Stimulated activated CD4-positive, alpha-beta T cell treated with anti-CD3 and anti-CD28 coated beads, TNF-alpha, amount 100 ng/mL, for 48 hours (primary cell): ENCODE data around the gene PLEKHM3.

Source experiments
- DNase-seq, 3 donors: peaks; one replicate each; pipeline ENCODE4 v3.0.0-alpha.2; 2020; ENCODE audit warnings: low read depth in 3 of 3

The PLEKHM3 gene

DNA sequence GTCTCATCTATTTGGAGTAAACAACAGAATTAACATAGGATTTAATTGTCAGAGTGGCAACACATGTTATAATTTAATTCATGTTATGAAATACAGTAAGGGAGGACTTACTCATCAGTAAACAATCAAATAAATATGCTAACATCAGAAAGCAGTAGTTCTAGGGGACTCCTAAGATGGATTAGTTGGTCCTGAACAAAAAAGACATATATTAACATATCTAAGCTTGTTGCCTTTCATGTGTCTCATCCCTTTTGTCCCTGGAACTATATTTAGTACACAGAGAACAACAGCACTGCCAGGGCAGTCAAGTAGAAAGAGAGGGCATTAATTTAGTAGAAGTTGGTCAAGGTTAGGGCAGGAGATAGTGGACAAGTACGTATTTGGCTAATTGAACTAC is 137.8 kb downstream of the PLEKHM3 start:
- DNase-seq, result no peak

DNA sequence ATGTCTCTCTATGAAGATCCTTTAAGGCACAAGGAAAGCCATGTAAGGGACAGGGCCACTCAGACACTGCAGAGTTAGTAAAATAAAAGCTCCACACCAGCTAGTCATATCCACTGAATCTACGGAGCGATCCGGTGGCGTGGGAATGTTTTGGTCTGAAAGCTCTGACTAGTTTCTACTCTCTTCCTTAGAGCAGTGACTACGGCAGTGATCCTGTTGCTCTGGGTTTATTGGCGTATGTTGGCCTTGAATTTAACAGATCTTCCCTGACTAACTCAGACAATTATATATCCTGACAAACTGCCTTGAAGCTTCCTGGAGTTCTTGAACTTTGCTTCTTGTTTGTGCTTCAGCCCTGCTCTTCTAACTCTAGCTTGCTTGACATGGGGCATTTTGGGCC is 140.3 kb downstream of the PLEKHM3 start:
- DNase-seq, result no peak

DNA sequence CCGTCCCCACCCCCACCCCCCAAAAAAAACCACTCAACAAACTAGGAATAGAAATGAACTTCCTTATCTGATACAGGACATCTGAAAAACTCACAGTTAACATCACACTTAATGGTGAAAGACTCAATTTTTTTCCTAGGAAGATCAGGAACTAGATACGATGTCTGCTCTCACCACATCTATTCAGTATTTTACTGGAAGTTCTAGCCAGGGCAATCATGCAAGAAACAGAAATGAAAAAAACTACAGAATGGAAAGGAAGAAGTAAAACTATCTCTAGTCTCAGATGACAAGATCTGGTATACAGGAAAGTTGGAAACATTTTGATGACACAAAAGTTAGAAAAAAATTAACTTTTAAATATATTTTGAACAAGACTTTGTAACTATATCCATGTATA is 141.2 kb downstream of the PLEKHM3 start:
- DNase-seq, result no peak

DNA sequence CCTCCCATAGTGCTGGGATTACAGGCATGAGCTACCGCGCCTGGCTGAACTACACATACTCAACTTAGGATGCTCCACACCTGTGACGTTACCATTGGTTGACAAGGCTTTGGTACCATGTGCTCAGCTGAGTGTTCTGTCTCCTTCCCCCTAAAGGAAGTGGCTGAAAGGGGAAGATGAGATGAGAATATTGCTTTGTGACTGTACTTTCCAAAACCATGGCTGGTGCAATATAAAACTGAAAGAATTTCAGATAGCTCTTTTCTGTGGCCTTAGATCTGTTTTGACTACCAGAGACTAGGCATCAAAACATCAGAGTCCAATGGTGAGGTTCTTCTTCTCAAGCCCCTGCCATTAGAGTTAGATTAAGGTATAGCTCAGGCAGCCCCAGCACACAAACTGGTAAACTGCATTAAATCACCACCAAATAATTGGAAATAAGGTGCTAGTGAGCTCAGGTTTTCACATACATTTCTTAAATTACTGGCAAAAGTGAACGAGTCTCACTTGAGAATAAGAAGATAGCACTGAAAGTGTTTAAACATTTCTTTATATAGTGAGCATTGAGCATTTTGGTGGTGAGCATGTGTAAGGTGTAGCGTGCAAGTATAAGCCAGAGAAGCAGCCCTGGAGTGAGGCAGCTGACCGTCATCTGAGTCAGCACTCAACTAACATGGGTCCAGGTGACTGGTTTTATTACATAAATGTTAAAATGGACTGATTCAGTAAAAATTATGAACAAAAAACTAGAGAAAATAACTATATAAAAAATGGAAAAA is 142.1 kb downstream of the PLEKHM3 start:
- no peak for DNase-seq

DNA sequence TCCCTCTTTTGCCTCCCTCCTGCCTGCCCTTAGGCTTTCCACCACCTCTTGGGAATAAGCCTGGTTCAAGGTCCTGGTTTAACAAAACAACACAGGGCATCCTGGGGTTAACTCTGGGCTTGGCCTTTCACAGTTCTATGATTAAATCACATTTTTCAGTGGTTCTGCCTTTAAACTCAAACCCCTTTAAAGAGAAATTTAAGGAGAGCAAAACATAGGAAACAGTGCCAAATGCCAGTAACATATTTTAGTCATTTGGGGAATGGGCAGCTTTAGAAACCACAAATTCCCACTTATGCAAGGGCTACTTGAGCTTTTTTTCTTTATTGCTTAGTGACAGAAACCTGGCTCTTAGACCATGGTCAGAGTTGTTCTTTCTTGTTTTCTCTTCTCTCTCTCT is 143.4 kb downstream of the PLEKHM3 start:
- DNase-seq, result no peak

DNA sequence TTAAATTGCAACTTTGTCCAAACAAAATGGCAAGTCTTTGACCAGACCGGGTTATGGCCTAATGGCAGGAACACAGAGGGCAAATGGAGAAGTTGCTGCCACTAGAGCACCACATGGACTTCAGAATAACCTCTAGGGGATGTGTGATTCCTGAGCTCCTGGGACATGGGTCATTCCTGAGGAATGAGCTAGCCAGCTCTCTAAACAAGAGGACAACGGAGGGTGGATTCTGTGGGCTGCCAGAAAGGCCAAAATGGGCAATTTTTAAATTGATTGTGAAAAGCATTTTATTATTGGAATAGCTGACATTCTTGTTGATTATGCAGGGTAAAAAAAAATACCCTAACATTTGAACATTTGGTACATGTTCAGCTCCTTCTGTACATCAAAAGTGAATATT is 145.8 kb downstream of the PLEKHM3 start:
- no peak for DNase-seq

DNA sequence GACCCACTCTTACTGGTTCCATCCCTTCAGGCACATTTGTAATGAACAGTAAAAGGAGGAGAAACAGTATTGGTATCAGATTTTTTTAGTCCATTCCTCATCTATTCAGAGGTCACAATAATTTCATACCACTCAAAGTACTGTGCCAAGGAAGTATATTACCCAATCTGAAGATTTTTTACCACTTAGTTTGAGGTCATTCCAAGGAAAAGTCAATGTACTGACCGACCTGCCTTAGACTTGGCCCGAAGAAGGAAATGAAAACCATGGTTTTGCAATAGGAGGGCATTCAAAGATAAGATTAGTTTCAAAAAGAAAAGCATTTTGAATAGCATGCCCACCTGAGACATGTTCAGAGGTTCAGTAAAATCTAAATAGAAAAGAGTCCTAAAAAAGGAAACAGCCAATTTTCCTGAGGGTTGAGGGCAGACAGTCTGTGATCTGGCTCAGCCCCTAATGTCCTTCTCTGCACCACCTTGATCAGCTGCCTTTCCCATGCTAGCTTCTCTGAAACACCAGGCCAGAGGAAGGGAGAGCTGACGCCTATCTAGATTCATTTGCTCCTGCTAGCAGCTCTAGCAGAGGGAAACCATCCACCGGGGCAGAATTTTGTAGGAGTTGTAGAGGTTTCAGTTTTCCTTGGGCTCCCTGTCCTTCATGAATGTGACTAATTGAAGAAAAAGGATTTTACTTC is 148.3 kb downstream of the PLEKHM3 start:
- no peak for DNase-seq

DNA sequence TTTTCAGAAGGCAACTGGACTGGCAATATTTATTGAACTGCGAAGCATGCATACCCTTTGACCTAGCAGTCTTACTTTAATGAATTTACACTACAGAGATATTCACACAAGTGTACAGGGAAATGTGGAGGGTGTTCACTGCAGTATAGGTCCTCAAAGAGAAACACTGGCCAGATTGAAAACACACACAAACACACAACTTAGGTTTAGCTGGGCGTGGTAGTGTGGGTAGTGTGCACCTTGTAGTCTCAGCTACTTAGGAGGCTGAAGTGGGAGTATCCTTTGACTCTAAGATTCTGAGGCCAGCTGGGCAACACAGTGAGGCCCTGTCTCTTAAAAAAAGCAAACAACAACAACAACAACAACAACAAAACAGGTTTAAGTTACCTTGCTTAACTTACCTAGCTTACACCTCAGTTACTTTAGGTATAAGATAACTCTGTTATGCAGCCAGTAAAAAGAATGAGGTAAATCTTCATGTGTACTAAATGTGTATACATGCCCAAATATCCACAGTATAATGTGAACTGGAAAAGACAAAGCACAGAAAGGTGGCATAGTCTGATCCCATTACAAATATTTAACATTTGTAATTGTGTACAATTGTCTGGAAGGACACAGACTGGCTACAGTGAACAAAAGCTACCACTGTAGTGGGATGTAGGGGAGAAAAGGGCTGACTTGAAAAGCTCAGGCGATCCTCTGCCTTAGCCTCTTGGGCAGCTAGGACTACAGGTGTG is 149.7 kb downstream of the PLEKHM3 start:
- no peak for DNase-seq

DNA sequence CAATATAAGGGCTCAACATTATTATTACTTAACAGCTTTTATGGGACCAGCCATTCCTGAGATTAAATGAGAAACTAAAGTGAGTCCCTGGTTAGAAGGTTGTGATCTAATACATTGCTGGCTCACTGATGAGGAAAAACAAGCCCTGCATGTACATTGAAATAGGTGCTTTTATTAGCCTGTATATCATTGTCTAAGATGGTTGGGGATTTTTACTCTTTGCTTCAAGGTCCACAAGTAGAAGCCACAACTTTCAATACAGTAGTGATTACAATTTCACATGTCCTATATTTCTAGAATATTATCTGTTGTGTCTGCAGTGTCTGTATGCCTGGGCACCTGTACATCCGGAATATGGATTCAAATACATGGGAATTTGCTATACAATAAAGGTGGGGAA is 151.5 kb downstream of the PLEKHM3 start:
- no peak for DNase-seq

DNA sequence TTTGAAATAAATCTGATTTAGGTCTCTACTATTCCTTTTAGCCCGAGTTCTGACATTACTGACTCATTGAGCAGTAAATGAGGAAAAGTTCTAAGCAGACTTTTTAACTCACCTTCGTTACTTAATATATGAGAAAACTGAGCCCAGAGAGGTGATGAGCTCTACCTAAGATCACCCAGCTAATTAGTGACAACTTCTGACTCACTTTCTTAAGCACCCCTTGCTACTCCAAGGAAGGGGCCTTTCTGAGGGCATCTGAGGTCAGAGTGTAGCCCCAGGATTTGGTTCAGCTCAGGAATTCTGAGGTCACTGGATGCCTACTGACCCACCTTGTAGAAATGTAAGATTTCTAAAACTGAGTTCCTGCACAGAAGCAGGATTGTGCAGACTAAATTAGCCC is 153.4 kb downstream of the PLEKHM3 start:
- DNase-seq, result no peak

DNA sequence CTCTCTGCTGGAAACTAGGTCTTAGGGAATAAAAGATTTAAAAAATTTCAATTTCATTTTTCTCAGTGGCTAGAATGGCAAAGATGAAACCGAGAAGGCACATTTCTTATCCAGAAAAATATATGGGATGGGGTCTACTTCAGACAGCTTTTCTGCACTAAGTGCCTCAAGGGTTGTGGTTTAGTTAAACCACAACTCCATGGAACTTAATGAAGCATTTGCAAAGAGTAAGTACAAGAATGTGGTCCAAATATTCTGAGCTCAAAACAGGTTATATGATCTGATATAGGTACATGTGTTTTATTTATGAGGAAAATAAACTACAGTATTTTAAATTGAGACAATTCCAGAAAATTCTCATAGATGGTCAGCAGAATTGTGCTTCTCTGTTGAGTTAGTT is 153.8 kb downstream of the PLEKHM3 start:
- DNase-seq, result no peak

DNA sequence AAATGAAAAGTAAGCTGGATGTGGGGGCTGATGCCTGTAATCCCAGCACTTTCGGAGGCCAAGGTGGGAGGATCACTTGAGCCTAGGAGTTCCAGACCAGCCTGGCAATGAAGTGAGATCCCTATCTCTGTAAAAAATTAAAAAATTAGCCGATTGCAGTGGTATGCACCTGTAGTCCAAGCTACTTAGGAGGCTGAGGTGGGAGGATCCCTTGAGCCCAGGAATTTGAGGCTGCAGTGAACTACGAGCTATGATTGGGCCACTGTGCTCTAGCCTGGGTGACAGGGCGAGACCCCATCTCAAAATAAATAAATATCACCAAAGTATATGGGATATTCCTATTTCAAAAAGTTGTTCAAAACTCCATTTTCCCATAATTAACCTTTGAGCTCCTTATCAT is 154.5 kb downstream of the PLEKHM3 start:
- no peak for DNase-seq

DNA sequence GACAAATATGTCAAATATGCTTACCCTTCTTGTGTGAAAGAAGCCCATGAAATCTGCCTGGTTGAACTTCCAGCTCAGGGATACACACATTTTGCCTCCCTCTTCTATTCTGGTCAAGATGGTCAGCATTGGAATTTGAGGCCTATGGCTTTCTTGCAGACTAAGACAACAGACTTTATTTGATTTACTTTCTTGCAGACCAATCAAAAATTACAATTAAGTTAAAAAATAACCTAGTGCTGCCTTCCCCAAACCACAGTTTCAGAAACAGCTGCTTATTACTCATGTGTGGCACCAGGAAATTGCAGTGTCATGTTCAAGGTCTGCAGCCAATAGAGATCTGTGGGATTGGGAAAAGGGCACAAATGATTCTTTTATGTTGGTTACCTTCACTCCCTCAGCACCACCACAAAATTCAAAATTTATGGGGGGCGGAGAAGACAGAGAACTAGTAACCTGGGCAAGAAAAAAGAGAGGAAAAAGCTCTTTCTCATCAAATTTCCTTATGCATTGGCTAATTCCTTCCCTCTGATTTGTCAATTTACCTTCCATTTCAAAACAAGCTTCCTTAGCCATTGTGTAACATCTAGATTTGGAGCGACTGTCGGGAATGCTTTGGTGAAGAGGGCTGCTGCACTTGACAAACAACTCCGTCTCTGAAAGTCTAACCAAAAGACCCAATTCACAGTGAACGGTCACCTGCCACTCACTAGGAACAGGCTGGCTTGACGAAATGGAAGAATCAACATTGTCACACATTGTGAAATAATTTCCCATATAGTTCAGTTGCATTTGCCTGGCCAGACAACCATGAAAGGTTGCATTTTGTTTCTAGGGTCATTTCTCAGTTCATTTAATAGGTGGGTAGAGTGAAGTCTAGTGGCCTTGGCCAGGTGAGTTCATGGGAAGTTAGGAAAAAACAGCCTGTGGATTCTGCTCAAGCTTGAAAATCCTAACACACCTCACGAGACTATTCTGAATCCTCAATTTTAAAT is 155.2 kb downstream of the PLEKHM3 start:
- no peak for DNase-seq

DNA sequence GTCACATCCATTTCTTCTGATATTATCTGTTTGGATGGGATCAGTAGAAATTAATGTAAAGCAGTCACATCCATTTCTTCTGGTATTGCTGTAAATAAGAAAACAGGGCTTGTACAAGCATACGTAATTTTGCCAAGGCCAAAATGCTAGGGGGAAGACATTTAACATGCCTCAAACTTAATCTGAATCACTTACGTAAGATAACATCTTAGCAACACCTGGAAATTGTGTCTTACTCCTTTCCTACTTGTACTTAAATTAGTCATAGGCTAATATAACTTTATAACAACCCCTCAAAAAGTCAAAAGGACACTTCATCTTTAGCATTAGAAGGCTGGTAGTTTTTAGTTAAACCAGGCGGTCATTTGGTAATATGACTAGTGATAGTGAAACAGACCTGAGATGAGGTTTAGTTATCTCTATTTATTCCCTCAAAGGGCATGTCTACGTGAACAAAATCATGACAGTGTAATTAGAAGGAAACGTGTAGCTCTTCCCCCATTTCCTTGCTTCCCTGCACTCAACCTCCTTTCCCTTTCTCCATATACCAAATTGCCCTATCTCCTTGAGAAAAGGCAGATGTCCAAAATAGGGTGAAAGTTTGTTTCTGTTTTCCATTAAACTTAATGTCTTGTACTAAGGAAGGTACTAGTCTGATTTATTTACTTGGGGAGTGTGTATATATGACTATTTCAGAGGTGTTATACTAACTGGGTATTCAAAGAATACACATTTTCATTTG is 156.3 kb downstream of the PLEKHM3 start:
- DNase-seq, result no peak

DNA sequence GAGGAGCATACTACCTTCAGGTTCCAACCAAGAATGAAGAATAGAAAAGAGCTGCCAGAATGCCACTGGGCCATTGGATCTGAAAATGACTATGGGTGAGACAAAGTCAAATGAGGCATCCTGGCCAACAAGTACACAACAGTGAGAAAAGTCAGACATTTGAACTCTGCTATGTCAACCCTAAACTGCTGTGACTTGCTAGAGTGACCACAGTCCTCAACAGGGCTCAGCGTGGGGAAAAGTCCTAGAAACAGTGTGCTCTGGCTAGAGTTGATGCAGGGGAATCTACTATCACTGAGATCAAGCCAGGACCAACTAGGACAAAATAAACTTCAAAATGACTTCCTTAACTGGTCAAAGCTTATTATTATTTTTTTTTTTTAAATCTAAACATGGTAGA is 157.4 kb downstream of the PLEKHM3 start:
- DNase-seq, result no peak

DNA sequence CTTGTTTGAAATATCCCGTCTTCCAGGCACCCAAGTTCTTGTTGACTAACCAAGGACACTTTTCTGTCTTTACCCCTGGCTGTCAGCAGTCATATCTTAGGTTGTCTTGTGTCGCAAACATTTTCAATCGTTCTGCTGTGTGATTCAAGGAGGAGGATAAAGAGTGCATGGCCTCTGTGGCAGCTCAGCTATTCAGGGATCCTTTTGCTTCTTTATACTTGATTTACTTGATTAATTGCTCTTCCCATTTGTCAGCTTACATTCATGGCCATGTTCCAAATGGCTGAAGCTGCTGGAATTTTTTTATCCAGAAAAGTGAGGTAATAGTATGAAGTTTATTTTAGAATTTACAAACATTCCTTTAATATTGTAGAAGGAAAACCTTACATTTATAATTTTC is 158.3 kb downstream of the PLEKHM3 start:
- no peak for DNase-seq

DNA sequence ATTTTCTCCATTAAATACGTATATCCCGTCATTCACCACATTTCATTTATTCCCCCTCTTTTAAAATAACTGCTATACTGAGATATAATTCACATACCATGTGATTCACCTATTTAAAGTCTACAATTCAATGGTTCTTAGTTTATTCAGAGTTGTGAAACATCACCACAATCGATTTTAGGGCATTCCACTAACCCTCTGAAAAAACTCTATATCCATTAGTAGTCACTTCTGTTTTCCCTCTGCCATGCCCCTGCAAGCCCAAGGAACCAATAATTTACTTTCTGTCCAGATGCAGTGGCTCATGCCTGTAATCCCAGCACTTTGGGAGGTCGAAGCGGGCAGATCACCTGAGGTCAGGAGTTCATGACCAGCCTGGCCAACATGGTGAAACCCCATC is 160.1 kb downstream of the PLEKHM3 start:
- DNase-seq, result no peak

DNA sequence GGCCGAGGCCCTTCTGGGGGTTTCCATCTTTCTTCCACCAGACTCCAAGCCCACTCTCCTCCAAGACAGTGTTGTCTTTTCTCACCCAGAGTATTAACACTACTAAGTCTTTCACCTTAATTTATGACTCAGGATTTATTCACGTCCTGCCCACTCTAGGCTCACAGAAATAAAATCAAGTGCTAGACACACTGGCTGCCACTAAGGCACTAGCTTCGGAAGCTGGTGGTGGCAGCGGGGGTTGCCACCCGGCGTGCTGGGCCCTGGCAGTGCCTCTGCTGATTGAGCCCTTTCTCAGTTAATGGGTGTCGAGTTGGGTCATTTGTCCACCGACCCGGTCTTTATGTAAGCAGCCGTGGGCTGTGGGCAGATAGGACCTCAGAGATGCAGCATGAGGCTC is 162.0 kb downstream of the PLEKHM3 start:
- DNase-seq, result no peak

DNA sequence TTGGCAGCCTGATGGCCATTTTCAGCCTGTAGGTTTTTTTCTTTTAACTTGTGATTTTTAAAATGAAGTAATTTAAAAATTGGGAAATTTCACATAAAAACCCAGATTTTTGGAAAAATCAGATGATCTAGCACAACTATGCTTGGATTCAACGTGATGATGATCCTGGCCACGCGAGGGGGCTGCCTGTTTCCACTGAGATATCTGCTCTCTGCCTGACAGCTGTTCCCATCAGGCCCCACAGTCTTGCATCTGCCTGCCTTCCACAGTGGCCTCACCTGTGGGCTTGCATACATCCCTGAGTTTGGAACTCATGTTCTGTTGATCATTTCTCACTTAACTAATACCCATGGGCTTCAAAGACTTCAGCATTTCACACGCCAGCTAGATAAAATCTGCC is 163.5 kb downstream of the PLEKHM3 start:
- DNase-seq, result no peak

DNA sequence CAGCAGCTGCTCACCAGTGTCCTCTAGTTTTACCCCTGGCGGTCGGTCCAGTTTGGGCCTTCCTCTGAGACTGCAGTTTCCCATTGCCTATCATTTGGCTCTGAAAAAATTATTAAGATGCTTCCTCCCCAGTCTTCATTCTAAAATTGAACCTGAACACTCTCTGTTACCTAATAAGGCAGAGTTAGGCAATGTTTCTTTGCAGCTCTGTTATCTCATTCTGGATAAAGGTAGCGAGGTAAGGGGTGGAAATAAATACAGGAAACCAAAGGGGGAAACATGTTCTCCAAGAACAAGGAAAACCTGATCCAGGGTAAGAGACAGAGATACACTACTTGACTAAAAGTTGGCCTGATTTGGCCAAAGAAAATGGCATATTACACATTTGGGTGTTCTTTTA is 164.6 kb downstream of the PLEKHM3 start:
- no peak for DNase-seq

DNA sequence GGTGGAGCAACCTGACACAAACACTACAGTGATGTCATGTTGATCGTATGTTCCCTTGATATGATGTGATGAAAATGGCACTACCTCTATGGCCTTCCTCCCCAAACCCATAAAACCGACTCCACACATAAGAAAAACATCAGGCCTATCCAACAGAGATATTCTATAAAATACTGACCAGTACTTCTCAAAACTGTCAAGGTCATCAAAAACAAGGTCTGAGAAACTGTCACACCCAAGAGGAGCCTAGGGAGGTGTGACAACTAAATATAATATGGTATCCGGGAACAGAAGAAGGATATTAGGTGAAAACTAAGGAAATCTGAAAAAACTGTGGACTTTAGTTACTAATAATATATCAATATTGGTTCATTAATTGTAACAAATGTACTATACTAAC is 169.7 kb downstream of the PLEKHM3 start:
- DNase-seq, result no peak
